DMS114 treated with DMSO at 0.1 percent for 48 hours (cell line): ENCODE results near the gene FMNL3.
"Not testable (repeated sequence)": the region's sequence is repeated elsewhere in the genome, so short reads cannot be mapped to it uniquely, and the experiment has no call there.

Experiments
- DNase-seq: peaks from one replicate; lab custom pipeline; 2025; ENCODE audit not compliant: unreplicated experiment; lab: John Stamatoyannopoulos, UW

FMNL3 gene

GRCh38 chr12:49713952-49714351, 6.7 kb upstream of the FMNL3 start:
- not testable (repeated sequence) for DNase-seq

DNA sequence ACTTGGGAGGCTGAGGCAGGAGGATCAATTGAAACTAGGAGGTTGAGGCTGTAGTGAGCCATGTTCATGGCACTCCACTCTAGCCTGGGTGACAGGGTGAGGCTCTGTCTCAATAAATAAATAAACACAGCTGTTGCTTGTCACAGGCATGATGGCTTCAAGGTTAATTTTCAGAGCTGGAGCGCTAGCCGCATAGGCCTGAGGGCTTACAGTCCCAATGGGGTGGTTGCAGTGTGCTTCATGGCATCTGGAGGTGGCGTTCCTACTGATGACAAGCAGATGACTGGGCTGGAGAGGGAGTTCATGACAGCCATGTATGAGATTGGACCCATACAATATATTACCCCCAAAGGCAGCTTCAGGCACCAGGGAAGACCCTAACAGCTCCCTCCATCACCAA, 1.6 kb upstream of the FMNL3 start:
- no peak for DNase-seq

DNA sequence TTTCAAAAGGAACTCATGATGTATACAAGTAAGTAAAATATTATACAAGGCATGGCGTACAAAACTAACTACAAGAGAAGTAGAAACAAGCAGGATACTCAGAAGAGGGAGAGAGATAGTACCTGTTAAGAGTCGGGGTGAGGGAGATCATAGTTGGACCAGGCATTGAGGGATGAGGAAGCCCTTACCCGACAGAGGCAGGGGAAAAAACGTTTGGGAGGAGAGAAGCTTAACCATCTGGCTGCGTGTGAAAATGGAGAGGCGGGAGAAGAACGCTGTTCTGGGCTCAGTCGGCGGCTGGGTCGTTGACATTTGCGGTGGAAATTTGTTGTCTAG, 575 bp upstream of the FMNL3 start:
- no peak for DNase-seq

GRCh38 chr12:49706351-49707127, 666 bp downstream of the FMNL3 start:
- DNase-seq = no peak

GRCh38 chr12:49705479-49706134, 1.6 kb downstream of the FMNL3 start:
- no peak for DNase-seq

- DNase-seq = no peak
Observed at GRCh38 chr12:49703647-49704137, 3.5 kb downstream of the FMNL3 start.

DNA sequence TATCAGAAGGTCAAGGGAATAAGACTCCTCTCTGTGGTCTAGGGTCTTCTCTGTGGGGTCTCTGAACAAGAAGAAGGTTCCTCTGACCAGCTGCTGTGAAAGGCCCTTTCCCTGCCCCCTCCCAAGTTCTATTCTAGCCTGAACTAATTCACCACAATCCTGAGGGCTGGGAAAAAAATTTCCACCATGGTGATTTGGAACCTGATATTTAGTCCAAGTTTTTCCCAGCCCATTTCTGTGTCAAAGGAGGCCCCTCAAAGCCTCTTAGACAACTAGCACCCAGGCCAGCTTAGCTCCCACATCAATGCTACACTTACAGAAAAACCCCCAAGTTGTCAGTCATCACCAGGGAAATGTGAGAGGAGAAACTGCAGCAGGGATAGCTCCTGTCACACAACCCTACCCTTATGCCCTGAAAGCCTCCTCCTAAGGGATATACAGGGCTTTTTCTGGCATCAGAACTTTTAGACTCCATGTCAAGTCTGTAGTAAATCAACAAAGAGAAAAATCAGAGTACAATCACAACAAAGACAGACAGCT, 4.5 kb downstream of the FMNL3 start:
- no peak for DNase-seq

DNA sequence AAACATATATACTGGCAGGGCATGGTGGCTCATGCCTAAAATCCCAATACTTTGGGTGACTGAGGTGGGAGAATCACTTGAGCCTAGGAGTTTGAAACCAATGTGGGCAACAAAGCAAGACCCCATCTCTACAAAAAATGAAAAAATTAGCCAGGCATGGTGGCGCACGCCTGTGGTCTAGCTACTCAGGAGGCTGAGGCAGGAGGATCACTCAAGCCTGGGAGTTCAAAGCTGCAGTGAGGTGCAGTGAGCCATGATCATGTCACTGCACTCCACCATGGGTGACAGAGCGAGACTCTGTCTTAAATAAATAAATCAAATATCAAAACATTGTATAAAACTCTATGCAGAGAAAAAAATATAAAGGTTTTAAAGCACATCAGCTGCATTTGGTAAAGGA, 5.2 kb downstream of the FMNL3 start:
- no peak for DNase-seq

GRCh38 chr12:49698619-49699545, 8.3 kb downstream of the FMNL3 start:
- DNase-seq = no peak

DNA sequence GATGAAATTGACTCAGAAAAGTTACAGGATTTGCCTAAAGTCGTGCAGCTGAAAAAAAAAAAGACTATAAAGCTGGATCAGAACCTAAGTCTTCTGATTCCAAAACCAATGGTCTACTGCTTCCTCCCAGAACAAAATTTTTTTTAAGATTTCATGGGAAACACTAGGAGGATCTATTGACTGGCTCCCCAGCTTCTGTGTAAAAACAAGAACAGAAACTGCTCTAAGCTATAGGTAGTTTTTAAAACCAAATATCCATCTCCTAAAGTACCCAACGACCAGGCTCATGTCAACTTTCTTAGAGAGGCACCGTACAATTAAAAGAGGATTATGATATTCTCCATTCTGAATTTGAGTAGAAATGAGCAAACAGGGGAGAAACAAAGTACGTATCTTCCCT, 9.4 kb downstream of the FMNL3 start:
- DNase-seq = no peak

- DNase-seq = no peak
Observed at GRCh38 chr12:49696723-49697122, 10.5 kb downstream of the FMNL3 start.

DNA sequence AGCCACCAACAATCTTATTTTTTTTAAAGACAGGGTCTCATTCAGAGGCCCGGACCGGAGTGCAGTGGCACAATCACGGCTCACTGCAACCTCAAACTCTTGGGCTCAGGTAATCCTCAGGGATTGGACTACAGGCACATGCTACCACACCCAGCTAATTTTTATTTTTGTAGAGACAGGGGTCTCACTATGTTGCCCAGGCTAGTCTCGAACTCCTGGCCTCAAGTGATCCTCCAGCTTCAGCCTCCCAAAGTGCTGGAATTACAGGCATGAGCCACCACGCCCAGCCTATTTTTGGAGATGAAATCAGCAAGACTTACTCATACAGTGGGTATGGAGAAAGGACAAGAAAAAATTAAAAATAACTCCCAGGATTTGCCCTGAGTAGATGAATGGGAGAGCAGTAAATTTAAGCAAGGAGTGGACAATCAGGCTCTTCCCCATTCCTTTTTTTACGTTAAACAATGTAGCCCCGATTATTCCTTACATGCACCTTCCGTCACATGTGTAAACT, 13.2 kb downstream of the FMNL3 start:
- no peak for DNase-seq

GRCh38 chr12:49692851-49693250, 14.4 kb downstream of the FMNL3 start:
- no peak for DNase-seq

GRCh38 chr12:49689785-49690184, 17.4 kb downstream of the FMNL3 start:
- DNase-seq = no peak

DNA sequence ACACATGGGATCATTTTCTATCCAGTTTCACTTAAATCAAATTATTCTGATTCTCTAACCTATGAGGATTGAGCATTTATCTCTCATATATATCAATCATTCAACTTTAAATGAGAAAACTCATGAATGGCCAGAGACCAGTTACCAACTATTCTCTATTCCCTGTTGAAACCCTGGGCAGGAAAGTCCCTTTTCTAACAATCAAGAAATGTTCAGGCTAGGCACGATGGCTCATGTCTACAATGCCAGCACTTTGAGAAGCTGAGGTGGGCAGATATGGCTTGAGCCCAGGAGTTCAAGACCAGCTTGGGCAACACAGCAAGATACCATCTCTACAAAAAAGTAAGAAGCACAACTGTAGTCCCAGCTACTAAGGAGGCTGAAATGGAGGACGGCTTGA, 18.0 kb downstream of the FMNL3 start:
- DNase-seq = no peak

GRCh38 chr12:49687941-49688340, 19.3 kb downstream of the FMNL3 start:
- DNase-seq = no peak

DNA sequence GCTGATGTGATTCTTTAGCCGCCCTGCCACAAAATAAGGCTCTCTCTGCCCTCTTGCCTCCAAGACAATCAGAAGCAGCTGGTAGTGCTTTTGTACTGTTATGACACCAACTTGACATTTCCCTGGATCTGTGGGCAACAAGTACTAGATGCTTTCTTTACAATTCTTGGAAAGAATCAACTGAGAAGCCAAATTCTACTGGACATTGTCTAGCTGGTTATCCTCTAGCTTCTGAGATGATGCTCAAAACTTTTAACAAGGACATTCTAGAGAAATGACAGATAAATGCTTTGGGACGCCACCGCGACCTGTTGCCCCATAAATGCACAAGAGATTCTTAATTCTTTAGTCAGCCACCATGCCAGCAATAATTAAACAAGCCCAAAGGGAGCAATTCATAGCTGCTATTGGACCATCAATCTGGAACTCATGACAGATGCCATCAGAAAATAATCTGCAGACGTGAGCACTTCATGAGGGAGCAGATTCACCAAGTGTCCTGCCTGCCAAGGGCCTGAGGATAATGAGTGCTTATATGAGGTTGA, 22.8 kb downstream of the FMNL3 start:
- no peak for DNase-seq

DNA sequence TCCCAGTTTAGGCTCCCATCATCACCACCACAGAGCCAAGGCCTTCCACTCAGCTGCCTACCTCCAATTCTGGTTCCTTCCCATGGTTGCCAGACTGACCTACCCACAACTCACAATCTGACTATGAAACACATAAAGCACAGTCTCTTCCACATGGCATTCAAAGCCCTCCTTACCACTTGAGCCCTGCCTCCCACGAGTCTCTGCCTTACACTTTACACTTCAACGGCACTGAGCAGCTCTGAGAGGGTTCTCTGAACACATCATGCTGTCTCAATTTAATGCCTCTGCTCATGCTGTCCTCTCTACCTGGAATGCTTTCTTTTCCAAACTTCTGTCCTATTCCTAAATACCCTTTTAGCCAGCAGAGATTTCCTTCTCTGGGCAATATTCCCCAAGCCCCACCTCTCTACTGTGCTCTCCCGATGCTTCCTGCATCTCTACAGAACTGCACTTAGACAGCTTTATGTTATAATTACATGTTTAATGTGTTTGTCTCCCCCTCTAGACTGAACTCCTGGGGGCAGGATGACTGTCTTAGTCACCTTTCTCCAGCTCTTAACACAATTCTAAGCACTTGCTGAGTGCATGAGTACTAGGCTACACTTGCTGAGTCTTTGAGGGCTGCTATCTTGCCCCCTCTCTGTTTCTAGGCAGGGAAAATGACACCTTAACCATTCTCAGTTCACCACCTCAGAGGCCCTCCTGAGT, 23.5 kb downstream of the FMNL3 start:
- no peak for DNase-seq

- DNase-seq = no peak
Observed at GRCh38 chr12:49680075-49680474, 27.1 kb downstream of the FMNL3 start.

DNA sequence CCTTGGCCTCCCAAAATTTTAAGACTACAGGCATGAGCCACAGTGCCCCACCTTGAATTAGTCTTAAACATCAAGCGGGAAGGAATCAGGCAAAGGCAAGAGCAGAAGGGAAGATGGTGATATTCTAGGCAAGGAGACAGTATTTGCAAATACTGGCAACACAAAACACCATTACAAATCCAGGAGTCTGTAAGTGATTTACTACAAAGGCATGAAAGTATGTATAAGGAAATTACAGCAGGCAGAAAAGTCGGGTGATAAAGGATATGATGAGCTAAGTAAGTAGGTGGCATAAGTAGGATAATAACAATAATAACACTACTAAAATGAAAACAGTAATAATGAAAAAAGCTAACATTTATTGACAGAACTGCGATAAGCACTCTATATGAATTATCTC, 28.5 kb downstream of the FMNL3 start:
- DNase-seq = no peak
